CD4-positive, CD25-positive, alpha-beta regulatory T cell (primary cell): ENCODE results near the gene RABGAP1L. TPM values are rescaled to one million over a fixed set of nuclear protein-coding genes. Genes with fewer than 3 reads are reported as not detected.
A peak's percentile ranks its signal among the peaks of the same experiment; 100 is the strongest.
"Not testable (repeated sequence)": the region's sequence is repeated elsewhere in the genome, so short reads cannot be mapped to it uniquely, and the experiment has no call there.

ENCODE experiments used
- ATAC-seq, 2 donors: fragments of 150-1000 bp; cut with Tn5 transposase; one replicate each; pipeline ENCODE4 v1.10.0; 2021; ENCODE audit warnings: low read depth in 2 of 2, moderate number of reproducible peaks in 2 of 2, moderate library complexity in 1 of 2
- DNase-seq, 3 donors: peaks; one replicate each; pipeline versions ENCODE4 v3.0.0 to v3.0.0-alpha.2; 2012 to 2022; ENCODE audit warnings: mixed read lengths in 1 of 3
- H3K27ac ChIP-seq: one replicate; pipeline ENCODE4 v1.7.0; 2013; ENCODE audit warnings: mild to moderate bottlenecking, low read length; ENCODE audit not compliant: insufficient read depth, poor library complexity, severe bottlenecking
- H3K27me3 ChIP-seq: one replicate; pipeline ENCODE4 v1.7.0; 2013; ENCODE audit warnings: low read length; ENCODE audit not compliant: control insufficient read depth, insufficient read depth
- H3K36me3 ChIP-seq: one replicate; pipeline ENCODE4 v1.7.0; 2013; ENCODE audit warnings: mild to moderate bottlenecking, low read length, moderate library complexity; ENCODE audit not compliant: control insufficient read depth, insufficient read depth
- H3K4me1 ChIP-seq: 2 replicates; pipeline ENCODE4 v1.7.0; 2013; ENCODE audit warnings: mild to moderate bottlenecking, low read length; ENCODE audit not compliant: insufficient read depth, control insufficient read depth, poor library complexity, severe bottlenecking
- H3K4me3 ChIP-seq: one replicate; pipeline ENCODE4 v1.7.0; 2013; ENCODE audit warnings: low read depth, mild to moderate bottlenecking, low read length, moderate library complexity
- H3K9me3 ChIP-seq, 2 experiments: 1 replicate in 1 of 2; 2 replicates in 1 of 2; pipeline ENCODE4 v1.7.0; 2013; ENCODE audit warnings: low read length in 2 of 2, mild to moderate bottlenecking in 1 of 2, moderate library complexity in 1 of 2; ENCODE audit not compliant: control insufficient read depth in 2 of 2
- H3K27ac Mint-ChIP-seq, 3 donors: one replicate each; pipeline ENCODE4 v1.8.0; 2020 to 2022; ENCODE audit warnings: mild to moderate bottlenecking in 3 of 3, mixed read lengths in 3 of 3, moderate library complexity in 2 of 3
- H3K27me3 Mint-ChIP-seq: one replicate; pipeline ENCODE4 v1.8.0; 2022; ENCODE audit warnings: mild to moderate bottlenecking, mixed read lengths
- H3K36me3 Mint-ChIP-seq: one replicate; pipeline ENCODE4 v1.8.0; 2020; ENCODE audit warnings: mixed read lengths
- H3K4me1 Mint-ChIP-seq, 4 donors: one replicate each; pipeline ENCODE4 v1.8.0; 2020 to 2022; ENCODE audit warnings: mixed read lengths in 4 of 4, mild to moderate bottlenecking in 1 of 4
- H3K4me3 Mint-ChIP-seq, 4 donors: one replicate each; pipeline ENCODE4 v1.8.0; 2020 to 2022; ENCODE audit warnings: mild to moderate bottlenecking in 4 of 4, mixed read lengths in 4 of 4, moderate library complexity in 3 of 4
- H3K9me3 Mint-ChIP-seq, 7 donors: one replicate each; pipeline ENCODE4 v1.8.0; 2020 to 2022; ENCODE audit warnings: mixed read lengths in 7 of 7, mild to moderate bottlenecking in 3 of 7, moderate library complexity in 2 of 7
- polyA plus RNA-seq, 4 donors: library from polyadenylated mRNA; unstranded; fragments of 300-500 nt; fragmentation: Illumina TruSeq; gene quantifications; one replicate each; pipeline ENCODE4 v1.2.3, GENCODE V29; 2021
- total RNA-seq: library from RNA; stranded (reverse); gene quantifications from one replicate; pipeline ENCODE4 v1.2.3, GENCODE V29; 2022

RABGAP1L gene
- total and polyA plus RNA-seq, 5 donors from 2014 or later = 69.7 to 118 (median 84.9) TPM

DNA sequence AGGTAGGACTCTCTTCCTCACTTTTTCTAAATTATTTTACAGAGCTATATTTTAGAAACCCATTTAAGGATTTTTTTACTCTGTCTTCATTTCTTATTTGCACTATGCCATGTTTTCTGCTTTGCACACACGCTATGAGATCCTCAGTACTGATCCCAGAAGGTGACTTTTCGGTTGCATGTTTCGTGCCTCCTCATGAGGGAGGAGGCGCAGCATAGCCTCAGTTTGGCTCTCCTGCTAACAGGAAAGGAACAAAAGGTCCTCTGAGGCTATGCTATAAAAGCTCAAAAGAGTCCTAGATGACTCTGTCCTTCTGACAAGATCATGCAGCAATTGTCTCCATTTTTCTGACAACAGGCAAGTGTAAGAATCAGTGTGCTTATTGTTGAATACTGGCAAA is 478.2 kb downstream of the RABGAP1L start:
- no peaks in the 10 kb centered on the region for H3K27me3 ChIP-seq
- no peaks in the 10 kb centered on the region for H3K4me1 ChIP-seq
- Mint-ChIP-seq H3K36me3 (peaks cover 17% of the 10 kb centered on the region), H3K27ac (peak overlapping the region in 1 of 3 donors; percentile 1), H3K4me3 (no peak overlapping the region), H3K27me3 (no peaks in the 10 kb centered on the region), H3K4me1 (peaks cover 0 to 11% (median 6%) of the 10 kb centered on the region in 4 donors), H3K9me3 (peaks cover 0 to 4% (median 1%) of the 10 kb centered on the region in 7 donors)
- DNase-seq = no peak
- ATAC-seq = no peak
- peaks cover 11% of the 10 kb centered on the region for H3K36me3 ChIP-seq
- no peaks in the 10 kb centered on the region for H3K9me3 ChIP-seq
- H3K4me3 ChIP-seq = no peak overlapping the region
- no peak overlapping the region for H3K27ac ChIP-seq

DNA sequence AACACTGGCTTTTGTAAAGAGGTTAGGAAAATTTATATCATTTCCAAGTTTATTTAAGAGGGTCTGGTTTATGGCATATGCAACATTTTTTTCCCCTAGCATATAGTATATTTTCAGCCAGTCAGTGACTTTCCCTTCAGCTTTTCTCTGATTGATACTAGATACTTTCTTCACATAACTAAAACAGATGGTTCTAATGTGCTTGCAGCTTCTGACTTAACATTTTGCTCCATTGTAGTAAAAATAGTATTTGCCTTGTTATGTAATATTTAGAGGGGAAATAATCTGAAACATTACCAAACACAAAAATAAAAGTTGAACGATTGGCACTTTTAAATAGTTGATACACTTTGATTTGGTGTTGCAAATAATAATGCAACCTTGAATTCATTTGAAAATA is 480.1 kb downstream of the RABGAP1L start:
- H3K36me3 Mint-ChIP-seq = peaks cover 17% of the 10 kb centered on the region
- H3K27ac Mint-ChIP-seq = no peak overlapping the region
- ATAC-seq = no peak
- H3K27me3 Mint-ChIP-seq = no peaks in the 10 kb centered on the region
- no peak for DNase-seq
- peaks cover 11% of the 10 kb centered on the region for H3K36me3 ChIP-seq
- H3K27me3 ChIP-seq = no peaks in the 10 kb centered on the region
- H3K9me3 ChIP-seq = no peaks in the 10 kb centered on the region
- no peak overlapping the region for H3K4me3 ChIP-seq
- H3K4me1 Mint-ChIP-seq = peaks cover 0 to 11% (median 8%) of the 10 kb centered on the region in 4 donors
- no peaks in the 10 kb centered on the region for H3K4me1 ChIP-seq
- H3K9me3 Mint-ChIP-seq = peaks cover 0 to 2% (median 0%) of the 10 kb centered on the region in 7 donors
- no peak overlapping the region for H3K4me3 Mint-ChIP-seq
- H3K27ac ChIP-seq = no peak overlapping the region

DNA sequence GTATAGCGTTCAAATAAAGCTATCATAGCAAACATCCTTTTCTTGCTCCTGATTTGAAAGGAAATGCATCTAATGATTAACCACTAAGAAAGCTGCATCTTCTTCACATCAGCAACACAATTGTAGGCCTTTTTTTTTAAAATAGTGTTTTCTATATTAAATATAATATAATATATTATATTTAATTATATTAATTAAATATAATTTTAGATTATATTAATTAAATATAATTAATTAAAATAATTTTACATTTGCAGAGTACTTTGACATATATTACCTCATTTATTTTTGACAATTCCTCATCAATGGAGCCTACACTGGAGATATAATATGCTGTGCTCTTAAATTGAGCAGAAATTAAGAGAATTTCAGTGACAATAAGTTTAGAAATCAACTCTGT is 481.5 kb downstream of the RABGAP1L start:
- H3K27ac Mint-ChIP-seq = no peak overlapping the region
- Histone ChIP-seq H3K27me3 (no peaks in the 10 kb centered on the region), H3K36me3 (peaks cover 11% of the 10 kb centered on the region), H3K27ac (no peak overlapping the region), H3K4me3 (no peak overlapping the region), H3K9me3 (no peaks in the 10 kb centered on the region), H3K4me1 (no peaks in the 10 kb centered on the region)
- H3K9me3 Mint-ChIP-seq = peaks cover 0 to 4% (median 0%) of the 10 kb centered on the region in 7 donors
- no peak overlapping the region for H3K4me3 Mint-ChIP-seq
- H3K4me1 Mint-ChIP-seq = peaks cover 0 to 11% (median 8%) of the 10 kb centered on the region in 4 donors
- H3K36me3 Mint-ChIP-seq = peaks cover 17% of the 10 kb centered on the region
- no peak for DNase-seq
- no peak for ATAC-seq
- no peaks in the 10 kb centered on the region for H3K27me3 Mint-ChIP-seq

DNA sequence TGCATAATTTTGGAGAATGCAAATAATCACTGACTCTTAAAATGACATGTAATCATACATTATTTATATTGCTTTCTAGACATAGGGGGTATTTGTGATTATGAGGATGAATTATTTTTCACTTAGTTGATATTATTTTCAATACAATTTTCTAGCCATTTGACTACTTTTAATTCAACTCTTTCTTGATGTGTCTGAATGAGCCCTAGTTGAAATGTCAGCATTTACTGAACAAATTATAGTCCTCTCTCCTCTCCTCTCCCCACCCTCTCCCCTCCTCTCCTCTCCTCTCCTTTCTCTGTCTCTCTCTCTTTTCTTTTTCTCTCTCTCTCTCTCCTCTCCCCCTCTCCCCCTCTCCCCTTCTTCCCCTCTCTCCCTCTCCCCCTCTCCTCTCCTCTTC is 483.1 kb downstream of the RABGAP1L start:
- H3K27ac ChIP-seq = no peak overlapping the region
- H3K9me3 ChIP-seq = no peaks in the 10 kb centered on the region
- no peak overlapping the region for H3K4me3 ChIP-seq
- ATAC-seq = no peak
- Mint-ChIP-seq H3K27me3 (no peaks in the 10 kb centered on the region), H3K36me3 (peaks cover 19% of the 10 kb centered on the region), H3K4me1 (peaks cover 4 to 15% (median 11%) of the 10 kb centered on the region in 4 donors), H3K4me3 (no peak overlapping the region), H3K9me3 (peaks cover 0 to 7% (median under 1%) of the 10 kb centered on the region in 7 donors), H3K27ac (no peak overlapping the region)
- H3K36me3 ChIP-seq = peaks cover 5% of the 10 kb centered on the region
- no peaks in the 10 kb centered on the region for H3K27me3 ChIP-seq
- H3K4me1 ChIP-seq = no peaks in the 10 kb centered on the region
- DNase-seq = no peak

DNA sequence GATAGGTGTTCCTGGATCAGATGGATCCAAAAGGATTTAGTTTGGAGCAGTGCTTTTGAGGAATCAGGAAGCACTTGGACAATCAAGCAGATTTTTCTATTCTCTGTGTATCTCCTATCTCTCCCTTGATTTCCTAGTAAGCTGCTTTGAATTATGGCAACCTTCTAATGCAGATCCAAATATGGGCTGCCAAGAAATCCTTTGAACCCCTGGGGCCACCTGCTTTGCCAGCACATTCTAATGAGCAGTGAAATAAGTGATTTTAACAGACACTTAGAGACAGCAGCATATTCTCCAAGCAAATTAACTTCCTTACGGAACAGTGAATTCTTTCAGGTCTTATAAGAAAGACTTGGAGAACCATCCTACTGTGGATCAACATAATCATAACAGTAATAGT is 483.9 kb downstream of the RABGAP1L start:
- H3K9me3 Mint-ChIP-seq = peaks cover 0 to 6% (median 0%) of the 10 kb centered on the region in 7 donors
- peaks cover 15% of the 10 kb centered on the region for H3K36me3 Mint-ChIP-seq
- no peak overlapping the region for H3K4me3 ChIP-seq
- no peak overlapping the region for H3K4me3 Mint-ChIP-seq
- no peak for ATAC-seq
- peaks cover 6 to 20% (median 14%) of the 10 kb centered on the region in 4 donors for H3K4me1 Mint-ChIP-seq
- H3K27me3 ChIP-seq = no peaks in the 10 kb centered on the region
- H3K4me1 ChIP-seq = no peaks in the 10 kb centered on the region
- H3K9me3 ChIP-seq = no peaks in the 10 kb centered on the region
- no peak overlapping the region for H3K27ac Mint-ChIP-seq
- no peaks in the 10 kb centered on the region for H3K36me3 ChIP-seq
- DNase-seq = no peak
- H3K27me3 Mint-ChIP-seq = no peaks in the 10 kb centered on the region
- no peak overlapping the region for H3K27ac ChIP-seq

DNA sequence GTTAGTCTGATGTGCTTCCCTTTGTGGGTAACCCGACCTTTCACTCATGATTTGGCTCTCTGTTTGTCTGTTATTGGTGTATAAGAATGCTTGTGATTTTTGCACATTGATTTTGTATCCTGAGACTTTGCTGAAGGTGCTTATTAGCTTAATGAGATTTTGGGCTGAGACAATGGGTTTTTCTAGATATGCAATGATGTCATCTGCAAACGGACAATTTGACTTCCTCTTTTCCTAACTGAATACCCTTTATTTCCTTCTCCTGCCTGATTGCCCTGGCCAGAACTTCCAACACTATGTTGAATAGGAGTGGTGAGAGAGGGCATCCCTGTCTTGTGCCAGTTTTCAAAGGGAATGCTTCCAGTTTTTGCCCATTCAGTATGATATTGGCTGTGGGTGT is 490.3 kb downstream of the RABGAP1L start:
- H3K27me3 ChIP-seq, H3K9me3 ChIP-seq, ATAC-seq, H3K27ac ChIP-seq, DNase-seq, H3K27ac Mint-ChIP-seq, H3K4me3 Mint-ChIP-seq, H3K4me1 ChIP-seq, H3K27me3 Mint-ChIP-seq, H3K4me3 ChIP-seq, H3K36me3 ChIP-seq: not testable (repeated sequence)
- Mint-ChIP-seq H3K36me3 (peaks cover 43% of the 10 kb centered on the region), H3K4me1 (peaks cover 6 to 20% (median 8%) of the 10 kb centered on the region in 4 donors), H3K9me3 (peaks cover 0 to 11% (median 3%) of the 10 kb centered on the region in 7 donors)

DNA sequence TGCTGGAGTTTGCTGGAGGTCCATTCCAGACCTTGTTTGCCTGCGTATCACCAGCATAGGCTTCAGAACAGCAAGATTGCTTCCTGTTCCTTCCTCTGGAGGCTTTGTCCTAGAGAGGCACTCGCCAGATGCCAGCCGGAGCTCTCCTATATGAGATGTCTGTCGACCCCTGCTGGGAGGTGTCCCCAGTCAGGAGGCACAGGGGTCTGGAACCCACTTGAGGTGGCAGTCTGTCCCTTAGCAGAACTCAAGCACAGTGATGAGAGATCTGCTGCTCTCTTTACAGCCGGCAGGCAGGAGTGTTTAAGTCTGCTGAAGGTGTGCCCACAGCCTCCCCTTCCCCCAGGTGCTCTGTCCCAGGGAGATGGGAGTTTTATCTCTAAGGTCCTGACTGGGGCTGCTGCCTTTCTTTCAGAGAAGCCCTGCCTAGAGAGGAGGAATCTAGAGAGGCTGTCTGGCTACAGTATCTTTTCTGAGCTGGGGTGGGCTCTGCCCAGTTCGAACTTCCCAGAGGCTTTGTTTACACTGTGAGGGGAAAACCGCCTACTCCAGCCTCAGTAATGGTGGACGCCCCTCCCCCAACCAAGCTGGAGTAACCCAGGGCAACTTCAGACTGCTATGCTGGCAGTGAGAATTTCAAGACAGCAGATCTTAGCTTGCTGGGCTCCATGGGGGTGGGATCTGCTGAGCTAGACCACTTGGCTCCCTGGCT is 493.4 kb downstream of the RABGAP1L start:
- Mint-ChIP-seq H3K36me3 (peaks cover 36% of the 10 kb centered on the region), H3K4me1 (peaks cover 0 to 17% (median 4%) of the 10 kb centered on the region in 4 donors), H3K9me3 (peaks cover 0 to 17% (median 5%) of the 10 kb centered on the region in 7 donors), H3K27me3 (no peaks in the 10 kb centered on the region), H3K4me3 (no peak overlapping the region), H3K27ac (no peak overlapping the region)
- no peaks in the 10 kb centered on the region for H3K4me1 ChIP-seq
- H3K4me3 ChIP-seq = no peak overlapping the region
- H3K36me3 ChIP-seq = no peaks in the 10 kb centered on the region
- no peak overlapping the region for H3K27ac ChIP-seq
- H3K9me3 ChIP-seq = no peaks in the 10 kb centered on the region
- H3K27me3 ChIP-seq = no peaks in the 10 kb centered on the region
- ATAC-seq = no peak
- DNase-seq = no peak

DNA sequence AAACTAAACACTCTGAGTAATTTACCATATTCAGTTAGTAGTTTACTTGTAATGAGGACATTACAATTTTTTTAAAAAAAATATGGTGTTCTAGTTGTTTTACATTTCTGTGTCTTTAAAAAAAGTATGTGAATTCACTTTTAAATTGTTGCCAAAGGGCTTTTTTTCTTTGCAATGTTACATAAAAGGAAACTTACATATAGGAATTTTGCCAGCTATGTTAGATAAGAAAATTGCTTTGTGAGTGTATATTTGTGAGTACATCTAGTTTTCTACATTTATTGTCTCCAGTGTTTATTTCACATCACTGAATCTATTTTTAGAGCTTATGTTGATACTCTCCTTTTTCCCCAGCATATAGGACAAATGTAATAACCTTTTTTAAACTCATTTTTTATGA is 495.2 kb downstream of the RABGAP1L start:
- Mint-ChIP-seq H3K4me1 (peaks cover 0 to 12% (median 3%) of the 10 kb centered on the region in 4 donors), H3K36me3 (peaks cover 26% of the 10 kb centered on the region), H3K27me3 (no peaks in the 10 kb centered on the region), H3K27ac (no peak overlapping the region), H3K4me3 (no peak overlapping the region), H3K9me3 (peaks cover 0 to 12% (median 5%) of the 10 kb centered on the region in 7 donors)
- Histone ChIP-seq H3K27me3 (no peaks in the 10 kb centered on the region), H3K4me3 (no peak overlapping the region), H3K4me1 (no peaks in the 10 kb centered on the region), H3K27ac (no peak overlapping the region), H3K36me3 (no peaks in the 10 kb centered on the region), H3K9me3 (no peaks in the 10 kb centered on the region)
- DNase-seq = no peak
- ATAC-seq = no peak
